ENCODE measurements around the gene RNU1-2.
"Not testable (repeated sequence)": the region's sequence is repeated elsewhere in the genome, so short reads cannot be mapped to it uniquely, and the experiment has no call there.

The RNU1-2 gene

DNA sequence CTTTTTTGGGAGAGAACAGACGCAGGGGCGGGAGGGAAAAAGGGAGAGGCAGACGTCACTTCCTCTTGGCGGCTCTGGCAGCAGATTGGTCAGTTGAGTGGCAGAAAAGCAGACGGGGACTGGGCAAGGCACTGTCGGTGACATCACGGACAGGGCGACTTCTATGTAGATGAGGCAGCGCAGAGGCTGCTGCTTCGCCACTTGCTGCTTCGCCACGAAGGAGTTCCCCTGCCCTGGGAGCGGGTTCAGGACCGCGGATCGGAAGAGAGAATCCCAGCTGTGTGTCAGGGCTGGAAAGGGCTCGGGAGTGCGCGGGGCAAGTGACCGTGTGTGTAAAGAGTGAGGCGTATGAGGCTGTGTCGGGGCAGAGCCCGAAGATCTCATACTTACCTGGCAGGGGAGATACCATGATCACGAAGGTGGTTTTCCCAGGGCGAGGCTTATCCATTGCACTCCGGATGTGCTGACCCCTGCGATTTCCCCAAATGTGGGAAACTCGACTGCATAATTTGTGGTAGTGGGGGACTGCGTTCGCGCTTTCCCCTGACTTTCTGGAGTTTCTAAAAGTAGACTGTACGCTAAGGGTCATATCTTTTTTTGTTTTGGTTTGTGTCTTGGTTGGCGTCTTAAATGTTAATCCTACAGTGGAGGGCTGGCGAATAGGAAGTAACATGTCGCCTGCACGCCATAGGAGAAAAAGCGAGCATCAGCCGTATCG, at the start of gene RNU1-2:
Gene RNU1-2 (plus strand): TSS at position 383 of the 718 bp plus-strand sequence.
- DNase-seq, result peak; percentile 88

DNA sequence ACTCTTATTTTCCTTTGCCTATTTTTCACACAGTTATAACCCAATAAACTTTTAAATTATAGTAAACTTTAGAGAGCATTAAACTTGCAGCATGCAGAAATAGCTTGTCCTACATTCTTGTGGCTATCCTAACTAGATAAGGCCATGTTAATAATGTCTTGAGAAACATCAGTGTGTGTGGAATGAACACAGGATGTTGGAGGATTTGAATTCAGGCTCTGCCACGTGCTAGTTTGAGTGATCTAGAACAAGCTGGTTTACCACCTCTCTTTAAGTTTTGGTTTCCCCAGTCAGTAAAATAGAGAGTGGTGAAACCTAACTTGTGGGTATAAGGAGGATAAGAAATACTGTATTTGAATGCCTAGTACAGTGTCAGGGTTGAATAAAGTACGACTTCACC, 39.6 kb upstream of the RNU1-2 start:
- DNase-seq, result not testable (repeated sequence)

DNA sequence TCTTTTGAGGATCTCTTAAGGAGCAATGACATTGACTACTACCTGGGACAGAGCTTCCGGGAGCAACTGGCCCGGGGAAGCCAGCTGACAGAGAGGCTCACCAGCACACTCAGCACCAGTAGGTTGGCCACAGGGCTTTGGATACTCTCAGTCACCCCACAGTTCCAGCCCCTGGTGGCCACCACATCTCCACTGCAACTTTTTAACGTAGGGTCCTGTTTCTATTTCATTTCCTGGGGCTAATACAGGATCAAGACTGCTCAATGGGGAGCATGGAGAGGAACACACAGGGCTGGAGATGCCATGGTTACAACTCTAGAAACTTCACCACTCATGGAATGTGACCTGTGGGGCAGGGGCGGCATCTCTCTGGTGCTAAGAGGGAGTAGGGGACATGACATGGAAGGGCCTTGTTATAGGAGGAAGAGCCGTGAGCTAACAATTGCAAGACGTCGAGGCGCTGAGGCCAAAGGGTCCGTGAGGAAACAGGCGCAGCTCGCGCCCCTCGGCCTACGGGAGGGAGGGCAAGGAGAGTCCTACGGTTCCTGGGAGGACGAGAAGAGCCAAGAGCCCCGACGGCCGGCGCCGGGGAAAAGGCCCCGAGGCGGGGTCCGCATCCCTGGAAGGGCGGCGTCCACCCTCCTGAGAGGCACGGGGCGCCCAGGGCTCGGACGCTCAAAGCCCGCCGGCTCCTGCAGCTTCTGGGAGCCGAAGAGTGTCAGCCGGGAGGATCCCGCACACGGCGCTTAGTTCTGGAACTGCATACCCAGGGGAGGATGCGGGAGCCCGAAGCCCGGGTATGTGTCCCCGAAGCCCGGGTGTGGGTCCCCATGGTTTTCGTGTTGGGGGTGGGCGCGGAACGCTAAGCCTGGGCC, 36.4 kb upstream of the RNU1-2 start:
- not testable (repeated sequence) for DNase-seq

DNA sequence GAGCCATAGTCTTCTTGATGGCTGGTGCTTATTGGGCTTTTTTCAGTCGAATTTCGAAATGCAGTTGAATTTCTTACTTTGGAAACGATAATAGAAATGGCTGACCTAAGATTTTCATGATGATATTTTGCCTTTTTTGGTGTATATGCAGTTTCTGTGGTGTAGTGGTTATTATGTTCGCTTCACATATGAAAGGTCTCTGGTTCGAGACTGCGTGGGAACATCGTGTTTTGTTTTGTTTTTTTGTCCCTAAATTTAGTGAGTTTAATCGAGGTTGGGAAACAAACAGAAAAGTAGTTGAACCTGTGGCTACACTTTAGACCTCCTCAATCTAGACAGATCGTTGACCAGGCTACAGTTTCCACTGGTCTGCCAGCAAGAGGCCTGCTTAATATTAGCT, 35.7 kb upstream of the RNU1-2 start:
- not testable (repeated sequence) for DNase-seq

DNA sequence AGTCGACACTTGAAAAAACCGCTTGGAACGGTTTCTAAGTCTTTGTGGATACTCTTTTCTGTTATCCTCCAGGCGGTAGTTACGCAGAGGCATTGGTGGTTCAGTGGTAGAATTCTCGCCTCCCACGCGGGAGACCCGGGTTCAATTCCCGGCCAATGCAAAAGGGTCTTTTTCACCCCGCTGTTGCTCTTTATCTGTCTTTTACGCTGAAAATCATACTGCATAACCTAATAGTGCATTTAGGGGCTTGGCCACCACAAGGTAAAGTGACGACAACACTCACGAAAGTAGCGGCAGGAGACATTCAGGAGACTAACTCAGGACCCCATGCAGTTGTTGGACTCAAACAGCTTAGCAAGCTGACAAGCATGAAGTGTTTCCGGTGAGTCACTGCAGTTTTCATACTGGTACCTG, 33.9 kb upstream of the RNU1-2 start:
- DNase-seq, result not testable (repeated sequence)

DNA sequence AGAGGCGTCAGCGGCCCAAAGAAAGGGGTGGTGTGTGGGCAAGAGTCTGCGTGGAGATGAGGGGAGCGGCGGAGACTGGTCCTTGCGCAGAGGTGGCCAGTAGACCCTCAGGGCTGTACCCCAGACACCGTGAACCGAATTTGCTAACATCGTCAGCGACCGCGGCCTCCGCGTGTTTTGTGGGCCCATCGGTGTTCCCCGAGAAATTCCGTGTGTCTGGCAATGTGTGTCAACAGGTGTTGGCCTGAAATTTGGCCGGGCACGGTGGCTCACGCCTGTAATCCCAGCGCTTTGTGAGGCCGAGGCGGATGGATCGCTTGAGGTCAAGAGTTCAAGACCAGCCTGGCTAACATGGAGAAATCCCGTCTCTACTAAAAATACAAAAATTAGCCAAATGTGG, 33.4 kb upstream of the RNU1-2 start:
- DNase-seq, result not testable (repeated sequence)

DNA sequence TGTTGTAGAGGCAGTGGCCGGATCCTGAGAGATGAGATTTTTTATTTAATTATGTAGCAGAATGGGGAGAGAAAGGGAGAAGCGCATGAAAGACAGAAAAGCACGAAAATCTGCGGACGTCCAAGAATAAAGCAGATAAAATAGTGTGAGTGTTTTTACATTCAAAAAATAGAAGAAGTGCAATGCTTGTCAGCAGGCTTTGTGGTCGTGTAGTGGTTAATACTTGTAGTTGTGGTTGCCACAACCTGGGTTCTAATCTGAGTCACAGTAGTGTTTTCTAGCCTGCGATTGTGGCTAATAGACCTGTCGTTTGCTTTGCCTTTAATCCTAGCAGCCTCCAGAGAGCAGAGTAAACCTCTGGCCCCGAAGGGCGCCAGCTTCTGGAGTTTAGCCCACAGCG, 32.8 kb upstream of the RNU1-2 start:
- DNase-seq, result not testable (repeated sequence)

DNA sequence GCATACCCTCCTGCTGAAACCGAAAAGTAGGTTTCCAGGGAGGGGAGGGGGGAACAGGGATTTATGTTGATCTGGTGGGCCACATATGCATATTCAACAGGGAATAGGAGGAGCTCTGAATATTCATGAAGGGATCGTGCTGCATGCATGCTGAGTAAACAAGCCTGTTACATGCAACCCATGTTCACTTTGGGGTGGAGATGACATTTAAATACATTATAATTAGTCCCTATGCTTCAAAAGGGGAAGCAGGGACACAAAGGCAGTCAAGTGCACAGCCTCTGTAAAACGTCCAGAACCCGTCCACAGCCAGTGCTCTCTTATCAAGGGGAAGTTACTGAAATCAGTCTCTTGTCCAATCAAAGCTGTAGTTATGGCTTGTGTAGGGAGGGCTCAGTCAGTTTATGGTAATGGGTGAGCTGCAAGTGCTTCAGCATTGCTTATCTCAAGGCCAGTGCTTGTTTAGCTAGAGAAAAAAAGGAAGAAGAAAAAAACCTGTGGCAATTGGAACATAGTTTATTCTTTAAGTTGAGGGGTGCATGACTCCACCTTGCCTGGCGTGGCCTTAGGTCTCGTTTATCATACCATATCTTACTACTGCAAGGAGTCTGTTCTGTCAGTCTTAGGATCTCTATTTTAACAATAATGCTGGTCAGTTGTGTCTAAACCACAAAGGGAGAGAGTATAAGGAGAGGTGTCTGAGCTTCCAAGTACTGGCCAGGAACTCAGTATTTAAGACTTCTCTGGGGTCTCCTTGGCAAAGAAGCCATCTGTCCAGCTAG, 28.7 kb upstream of the RNU1-2 start:
- DNase-seq, result not testable (repeated sequence)

DNA sequence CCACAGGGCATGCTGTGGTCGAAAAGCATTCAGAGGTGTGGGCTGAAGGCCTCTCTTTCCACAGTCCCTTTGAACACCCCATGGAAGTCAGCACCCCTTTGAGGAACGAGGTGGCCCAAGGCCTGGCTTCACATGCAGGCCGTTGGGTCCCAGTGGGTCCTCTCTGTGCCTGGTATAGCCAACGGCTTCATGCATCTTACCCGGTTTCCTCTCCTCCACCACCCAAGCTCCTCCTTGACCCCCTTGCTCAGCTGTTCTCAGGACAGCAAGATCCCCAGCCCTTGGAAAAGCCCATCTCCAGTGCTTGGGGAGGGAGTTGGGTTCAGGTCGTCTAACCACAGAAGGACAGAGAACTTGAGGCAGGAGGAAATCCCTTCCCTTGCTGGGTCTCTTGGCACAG, 27.0 kb upstream of the RNU1-2 start:
- DNase-seq, result not testable (repeated sequence)

DNA sequence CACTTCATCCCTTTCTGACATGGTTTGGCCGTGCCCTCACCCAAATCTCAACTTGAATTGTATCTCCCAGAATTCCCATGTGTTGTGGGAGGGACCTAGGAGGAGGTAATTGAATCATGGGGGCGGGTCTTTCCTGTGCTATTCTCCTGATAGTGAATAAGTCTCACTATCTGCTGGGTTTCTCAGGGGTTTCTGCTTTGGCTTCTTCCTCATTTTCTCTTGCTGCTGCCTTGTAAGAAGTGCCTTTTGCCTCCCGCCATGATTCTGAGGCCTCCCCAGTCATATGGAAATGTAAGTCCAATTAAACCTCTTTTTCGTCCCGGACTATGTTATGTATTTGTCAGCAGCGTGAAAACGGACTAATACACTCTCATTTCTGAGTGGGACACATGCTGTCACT, 25.8 kb upstream of the RNU1-2 start:
- DNase-seq, result not testable (repeated sequence)

DNA sequence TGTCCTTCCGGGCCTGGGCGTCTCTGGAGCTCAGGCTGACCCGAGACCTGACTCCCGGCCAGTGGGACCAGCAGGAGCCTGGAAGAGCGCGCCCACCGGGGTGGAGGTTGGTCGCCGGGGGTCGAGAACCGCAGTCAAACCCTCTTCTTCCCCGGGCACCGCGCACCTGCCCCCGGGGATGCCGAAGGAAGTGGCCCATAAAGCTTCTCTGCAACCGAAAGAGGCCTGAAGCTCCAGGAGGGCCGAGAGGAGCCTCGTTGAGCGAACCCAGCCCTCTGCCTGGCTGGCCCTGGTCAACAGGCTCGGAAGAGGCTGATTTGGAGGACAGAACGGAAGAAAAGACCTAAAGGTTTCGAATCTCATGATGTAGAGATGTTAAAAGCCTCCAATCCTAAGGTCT, 24.6 kb upstream of the RNU1-2 start:
- not testable (repeated sequence) for DNase-seq

DNA sequence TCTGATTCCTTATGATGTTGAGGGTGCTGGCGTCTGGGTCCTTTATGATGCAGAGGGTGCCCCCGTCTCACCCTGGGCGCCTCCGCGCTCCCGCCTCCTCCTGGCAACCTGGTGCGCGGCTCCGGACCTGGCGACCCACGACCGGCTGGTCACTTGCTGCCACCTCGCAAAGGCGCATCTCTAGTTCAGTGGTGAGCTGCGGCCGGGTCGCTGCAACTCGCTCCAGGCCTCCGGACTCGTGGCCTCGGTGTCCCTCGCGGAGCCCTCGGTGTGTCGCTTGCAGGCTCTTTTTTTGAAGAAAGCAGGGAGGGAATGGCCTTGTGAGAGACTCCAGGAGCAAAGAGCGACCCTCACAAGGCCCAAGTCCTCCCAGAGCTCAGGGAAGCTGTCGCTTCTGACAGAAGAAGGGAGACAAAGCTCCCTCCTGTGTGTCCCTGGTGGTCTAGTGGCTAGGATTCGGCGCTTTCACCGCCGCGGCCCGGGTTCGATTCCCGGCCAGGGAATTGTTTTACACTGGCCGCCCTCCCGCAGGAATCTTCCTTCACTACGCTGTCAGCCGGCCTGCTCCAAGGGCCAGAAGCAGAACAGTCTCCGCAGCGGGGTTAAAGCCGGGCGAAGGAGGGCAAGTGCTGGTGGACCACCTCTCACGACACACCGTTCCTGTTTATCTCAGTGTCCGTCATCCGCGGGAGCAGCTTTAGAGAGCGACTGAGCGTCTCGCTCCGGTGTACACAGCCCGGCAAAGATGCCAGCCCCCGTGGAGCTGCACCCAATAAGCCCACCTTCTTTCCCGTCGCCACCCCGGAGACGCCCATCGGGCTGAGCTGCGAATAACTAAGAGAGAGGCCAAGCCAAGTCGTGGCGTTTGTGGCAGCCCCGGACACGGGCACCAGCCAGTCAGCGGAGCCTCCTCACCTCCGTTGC, 23.4 kb upstream of the RNU1-2 start:
- DNase-seq, result peak; percentile 55

DNA sequence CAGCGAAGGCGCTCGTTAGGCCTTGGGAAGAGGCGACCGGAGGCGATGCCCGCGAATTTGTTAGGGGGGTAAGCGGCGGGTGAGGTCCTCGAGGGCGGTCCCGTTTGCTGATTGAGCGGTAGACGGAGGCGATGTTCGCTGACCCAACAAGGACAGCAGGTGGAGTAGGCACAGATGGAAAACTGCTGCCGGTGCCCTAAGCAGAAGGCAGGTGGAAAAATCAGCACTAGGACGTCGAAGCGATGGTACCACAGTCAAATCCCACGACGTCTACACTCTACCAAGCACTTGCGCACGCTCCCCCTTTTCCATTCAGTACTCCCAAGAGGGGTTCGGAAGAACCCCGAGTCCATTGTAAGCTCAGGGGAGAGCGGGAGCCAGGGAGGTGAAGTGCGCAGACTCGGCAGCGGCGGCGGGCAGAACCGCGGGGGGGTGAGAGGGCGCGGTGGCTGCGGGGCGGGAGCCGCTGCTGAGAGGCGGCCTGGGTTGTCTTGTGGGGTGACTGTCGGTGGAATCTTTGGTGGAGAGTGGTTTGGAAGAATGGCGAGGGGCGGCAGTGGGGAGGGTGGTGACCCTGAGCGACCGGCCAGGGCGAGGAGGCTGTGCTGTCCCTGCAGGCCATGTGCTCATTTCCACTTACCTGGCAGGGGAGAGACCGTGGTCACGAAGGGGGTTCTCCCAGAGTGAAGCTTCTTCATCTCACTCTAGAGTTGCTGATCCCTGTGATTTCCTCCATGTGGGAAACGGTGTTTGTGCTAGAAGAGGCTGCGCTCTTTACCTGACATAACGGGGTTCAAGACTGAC, 22.5 kb upstream of the RNU1-2 start:
- DNase-seq, result peak; percentile 67

DNA sequence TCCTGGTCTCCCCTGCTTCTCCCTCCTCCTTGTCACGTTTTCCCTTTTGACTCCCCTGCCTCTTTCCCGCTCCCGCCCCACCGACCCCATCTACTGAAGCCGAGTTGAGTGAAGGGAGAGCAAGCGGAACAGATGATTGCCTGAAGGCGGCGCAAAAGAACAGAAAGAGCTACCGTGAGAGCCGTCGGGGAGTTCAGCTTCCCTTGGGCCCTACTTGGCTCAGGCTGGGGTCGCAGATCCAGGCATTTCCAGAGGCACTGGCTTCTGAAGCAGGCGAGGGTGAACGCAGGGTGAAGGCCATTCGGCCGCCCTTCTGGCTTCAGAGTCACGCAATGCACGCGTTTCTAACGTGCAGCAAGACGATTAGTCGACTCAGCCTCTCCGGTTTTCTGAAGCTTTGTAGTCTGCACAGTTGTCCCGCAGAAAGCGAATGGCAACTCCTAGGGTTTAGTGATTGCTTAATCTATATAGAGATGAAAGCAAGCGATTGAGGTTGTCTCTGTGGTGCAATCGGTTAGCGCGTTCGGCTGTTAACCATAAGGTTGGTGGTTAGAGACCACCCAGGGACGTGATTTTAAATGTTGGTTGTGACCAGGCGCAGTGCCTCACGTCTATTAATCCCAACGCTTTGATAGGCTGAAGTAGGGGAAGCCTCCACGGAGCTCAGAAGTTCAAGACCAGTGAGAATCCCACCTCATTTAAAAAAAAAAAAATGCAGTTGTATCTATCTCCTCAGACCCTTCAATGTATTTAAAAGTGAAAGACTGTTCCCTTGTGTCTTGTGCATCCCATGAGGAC, 20.6 kb upstream of the RNU1-2 start:
- DNase-seq, result not testable (repeated sequence)

DNA sequence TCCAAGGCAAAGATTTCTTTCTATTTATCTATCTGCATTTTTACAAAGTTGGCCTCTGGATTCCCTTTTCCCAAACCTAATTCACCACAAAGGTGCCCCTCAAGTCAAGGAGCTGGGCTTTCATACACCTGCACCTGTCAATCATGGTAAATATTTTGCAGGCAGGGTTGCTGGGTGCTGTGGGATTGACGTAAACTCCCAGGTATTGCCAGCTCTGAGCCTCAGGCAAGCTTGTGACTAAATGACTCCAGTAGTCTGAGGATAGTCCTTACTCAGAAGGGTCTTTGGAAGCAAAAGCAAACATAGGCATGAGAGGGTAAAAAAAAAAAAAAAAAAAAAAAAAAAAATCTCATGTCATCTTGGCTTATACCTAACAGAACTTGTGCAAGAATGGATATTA, 14.0 kb upstream of the RNU1-2 start:
- not testable (repeated sequence) for DNase-seq

DNA sequence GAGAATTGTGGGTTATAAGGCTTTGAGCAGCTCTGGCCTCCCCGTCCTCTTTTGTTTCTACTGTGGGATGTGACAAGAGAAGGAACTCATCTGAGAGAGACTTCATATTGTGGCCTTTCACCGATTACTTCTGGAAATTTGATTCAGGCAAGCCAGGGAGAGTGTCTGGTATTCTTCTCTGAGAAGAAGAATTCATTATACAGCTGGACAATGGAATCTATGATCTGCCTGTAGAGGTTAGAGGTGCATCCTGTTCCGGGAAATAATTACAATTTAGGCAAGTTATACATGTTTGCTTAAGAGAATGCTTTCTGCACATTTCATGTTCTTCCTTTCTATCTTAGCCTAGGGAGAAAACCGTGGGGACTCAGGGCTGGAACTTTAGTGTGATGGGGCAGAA, 12.8 kb upstream of the RNU1-2 start:
- no peak for DNase-seq

DNA sequence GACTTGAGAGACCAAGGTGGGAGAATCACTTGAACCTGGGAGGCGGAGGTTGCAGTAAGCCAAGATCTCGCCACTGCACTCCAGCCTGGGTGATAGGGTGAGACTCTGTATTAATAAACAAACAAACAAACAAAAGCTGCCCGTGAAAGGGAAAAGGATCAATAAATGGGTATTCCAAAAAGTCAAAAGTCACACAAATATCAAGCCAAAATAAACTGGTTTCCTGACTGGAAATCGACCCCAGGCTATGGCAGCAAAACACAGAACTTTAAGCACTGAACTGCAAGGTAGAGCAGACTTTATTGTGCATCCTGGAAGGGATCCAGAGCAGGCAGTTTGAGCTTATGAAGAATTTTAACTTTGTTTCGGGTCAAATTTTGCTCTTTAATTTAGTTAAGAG, 11.3 kb upstream of the RNU1-2 start:
- not testable (repeated sequence) for DNase-seq

DNA sequence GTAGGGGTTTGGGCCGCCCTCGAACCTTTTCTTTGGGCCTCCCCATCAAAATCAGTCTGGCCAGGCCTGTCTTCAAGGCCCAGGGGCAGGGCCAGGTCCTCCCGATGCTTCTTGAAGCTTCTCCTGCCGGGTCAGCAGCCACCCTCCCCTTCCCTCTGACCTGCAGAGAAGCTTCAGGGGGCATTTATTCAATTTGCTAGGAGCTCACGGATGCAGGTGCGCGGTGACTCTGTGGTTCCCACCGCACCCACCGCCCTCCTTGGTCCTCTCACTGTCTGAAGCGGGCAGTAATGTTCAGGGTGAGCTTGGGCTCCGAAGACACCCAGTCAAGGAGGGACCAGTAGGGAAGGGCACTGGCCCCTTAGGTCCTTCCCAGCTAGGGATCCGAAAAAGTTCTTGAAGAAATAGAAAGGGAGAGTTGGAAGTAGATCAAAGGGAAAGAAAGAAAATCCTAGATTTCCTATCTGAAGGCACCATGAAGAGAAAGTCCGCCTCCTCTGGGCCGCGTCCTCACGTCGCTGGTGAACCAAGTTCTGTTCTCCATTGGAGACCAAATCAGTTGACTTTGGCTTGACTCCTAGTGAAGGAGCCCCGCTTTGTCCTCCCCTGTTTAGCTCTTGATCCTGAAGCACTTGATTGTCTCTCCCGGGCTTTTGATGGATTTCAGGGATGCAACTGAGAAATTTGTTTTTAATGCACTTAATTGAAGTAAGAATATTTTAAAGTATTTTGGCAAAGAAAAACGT, 8.7 kb upstream of the RNU1-2 start:
- DNase-seq, result no peak
